Kidney capillary endothelial cell (primary cell): ENCODE results near the gene KANSL1L.
A peak's percentile ranks its signal among the peaks of the same experiment; 100 is the strongest.
"Not testable (repeated sequence)": the region's sequence is repeated elsewhere in the genome, so short reads cannot be mapped to it uniquely, and the experiment has no call there.

Experiments
- DNase-seq: peaks from one replicate; pipeline ENCODE4 v3.0.0-alpha.2; 2018; ENCODE audit warnings: low spot score

Gene KANSL1L

DNA sequence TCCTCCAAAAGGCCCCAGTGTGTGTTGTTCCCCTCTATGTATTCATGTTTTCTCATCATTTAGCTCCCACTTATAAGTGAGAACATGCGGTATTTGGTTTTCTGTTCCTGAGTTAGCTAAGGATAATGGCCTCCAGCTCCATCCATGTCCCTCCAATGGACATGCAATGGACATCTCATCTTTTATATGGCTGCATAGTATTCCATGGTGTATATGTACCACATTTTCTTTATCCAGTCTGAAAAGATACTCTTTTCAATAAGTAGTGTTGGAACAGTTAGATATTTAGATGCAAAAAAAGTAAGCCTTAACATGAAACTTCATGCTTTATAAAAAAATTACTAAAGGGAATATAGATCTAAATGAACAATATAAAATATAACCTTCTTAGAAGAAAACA lies 5.9 kb upstream of the KANSL1L start:
- DNase-seq, result not testable (repeated sequence)

DNA sequence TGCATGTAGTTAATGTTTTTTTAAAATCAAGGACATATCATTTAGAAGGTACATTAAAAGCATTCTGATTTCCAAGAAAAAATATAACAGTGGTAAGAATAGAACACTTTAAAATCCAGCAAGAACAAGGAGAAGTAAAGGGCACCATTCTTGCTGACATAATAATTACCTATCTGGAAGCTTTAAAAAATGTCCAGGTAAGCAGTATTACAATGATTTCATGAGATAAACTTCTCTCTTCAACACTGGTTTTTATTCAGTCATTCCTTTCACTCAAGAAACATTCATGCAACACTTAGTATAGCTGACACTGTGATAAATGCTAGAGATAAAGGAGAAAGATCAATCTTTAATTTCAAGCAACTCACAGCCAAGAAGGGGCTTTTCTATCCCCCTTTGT lies 2.9 kb upstream of the KANSL1L start:
- no peak for DNase-seq

DNA sequence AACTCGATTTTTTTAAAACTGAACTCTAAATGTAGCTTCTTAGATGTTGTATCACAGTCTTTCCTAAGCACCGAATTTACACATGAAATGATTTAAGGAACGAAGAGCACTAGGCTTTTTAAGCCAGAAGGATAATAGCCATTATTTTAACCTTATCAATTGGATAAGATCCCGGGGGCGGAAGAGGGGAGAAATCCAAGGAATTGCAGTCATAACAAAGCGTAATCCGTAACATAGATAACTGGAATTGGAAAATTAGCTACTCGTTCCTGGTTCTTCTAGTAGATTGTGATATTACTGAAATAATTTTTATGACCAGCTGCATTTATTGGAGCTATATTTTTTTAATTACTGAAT lies 988 bp upstream of the KANSL1L start:
- DNase-seq, result no peak

DNA sequence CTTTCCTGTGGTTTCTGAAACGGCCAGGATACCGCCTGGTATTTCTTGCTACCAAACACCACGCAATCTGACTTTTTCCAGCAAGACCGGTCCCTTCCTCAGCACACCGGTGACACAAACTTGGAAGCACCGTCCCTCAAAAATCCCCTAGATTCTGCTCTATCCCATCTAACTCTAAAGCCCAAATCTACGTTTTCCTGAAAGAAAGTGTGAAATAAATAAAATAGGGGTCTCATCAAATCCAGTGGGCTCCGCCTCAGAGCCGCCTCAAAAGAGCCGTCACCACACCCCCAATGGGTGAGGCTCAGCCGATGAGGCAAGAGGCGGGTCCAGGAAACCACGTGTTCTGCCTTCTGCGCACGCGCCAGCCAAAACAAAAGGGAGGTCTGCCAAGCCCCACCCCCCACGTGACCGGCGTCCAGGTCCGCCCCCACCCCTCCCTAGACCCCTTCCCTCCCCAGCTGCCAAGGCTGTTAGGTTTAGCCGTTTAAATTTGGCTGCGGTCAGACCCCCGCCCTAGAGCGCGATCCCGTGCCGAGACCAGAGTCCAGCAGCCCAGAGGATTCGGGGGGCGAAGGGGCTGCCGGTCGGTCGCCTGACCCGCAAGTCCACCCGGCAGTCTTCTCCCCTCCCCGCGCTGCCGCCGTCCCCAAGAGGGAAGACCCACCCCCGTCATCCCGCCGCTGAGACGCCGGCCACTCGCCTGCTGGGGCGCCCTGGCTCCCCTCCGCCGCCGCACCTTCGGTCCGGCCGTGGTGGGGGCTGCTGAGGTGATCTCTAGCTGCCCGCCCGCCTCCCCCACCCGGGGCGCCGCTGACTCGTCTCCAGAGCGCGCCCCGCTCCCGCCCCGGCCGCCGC lies 534 bp downstream of the KANSL1L start:
- DNase-seq, result peak; percentile 95

DNA sequence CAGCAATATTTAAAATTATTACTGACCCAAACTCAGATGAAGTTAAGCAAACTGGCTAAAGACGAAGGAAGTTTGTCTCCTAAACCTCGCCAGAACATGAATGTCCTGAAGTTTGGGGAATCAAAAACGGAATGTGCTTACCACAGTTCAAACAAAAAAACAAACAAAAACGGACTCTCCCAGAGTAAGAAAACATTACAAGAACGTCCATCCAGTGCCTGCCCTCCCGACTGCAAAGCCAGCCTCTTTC lies 1.1 kb downstream of the KANSL1L start:
- no peak for DNase-seq

DNA sequence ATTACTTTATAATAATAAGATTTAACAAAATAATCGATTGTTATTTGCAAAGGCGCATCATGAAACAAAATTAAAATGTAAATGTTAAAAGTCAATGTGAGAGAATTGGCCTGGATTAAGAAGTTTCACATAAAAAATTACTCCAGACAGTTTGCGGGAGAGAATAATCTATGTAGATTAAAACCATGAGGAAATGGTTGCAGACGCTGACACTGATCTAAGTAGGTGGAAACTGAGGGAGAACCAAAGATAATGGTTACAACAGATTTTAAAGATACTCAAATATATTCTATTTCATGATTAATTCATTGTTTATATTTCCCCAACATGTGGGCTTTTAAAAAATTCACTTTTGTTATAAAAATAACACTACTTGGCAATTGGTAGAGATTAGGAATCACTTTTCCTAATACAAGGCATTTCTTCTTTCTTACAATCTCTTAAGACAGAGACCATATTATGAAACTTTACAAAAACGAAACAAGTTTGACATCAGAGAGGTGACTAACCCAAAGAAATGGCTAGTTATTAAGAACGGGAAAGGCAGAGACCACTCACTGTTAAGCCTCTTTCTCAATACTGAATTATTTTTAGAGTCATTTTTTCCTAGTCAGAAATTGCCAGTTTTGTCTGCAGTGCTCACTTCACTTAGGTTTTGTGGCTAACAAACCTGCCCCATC lies 1.6 kb downstream of the KANSL1L start:
- DNase-seq, result peak; percentile 52

DNA sequence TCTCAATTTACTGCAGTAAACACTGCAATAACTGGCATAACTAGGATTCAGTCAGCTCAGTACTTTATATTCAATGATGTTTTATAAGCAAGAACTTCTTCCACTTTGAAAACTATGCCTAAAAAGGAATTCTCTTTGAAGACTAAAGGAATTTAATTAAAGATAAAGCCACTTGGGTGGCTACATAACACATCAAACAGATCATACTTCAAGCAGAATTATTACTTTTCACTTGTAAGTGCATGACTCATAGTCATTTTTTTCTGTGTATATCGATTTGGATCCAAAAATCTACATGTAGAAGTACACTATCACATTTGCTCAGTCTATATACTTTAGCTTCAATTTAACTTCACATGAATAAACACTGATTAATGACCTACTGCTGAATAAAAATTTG lies 4.0 kb downstream of the KANSL1L start:
- DNase-seq, result no peak

DNA sequence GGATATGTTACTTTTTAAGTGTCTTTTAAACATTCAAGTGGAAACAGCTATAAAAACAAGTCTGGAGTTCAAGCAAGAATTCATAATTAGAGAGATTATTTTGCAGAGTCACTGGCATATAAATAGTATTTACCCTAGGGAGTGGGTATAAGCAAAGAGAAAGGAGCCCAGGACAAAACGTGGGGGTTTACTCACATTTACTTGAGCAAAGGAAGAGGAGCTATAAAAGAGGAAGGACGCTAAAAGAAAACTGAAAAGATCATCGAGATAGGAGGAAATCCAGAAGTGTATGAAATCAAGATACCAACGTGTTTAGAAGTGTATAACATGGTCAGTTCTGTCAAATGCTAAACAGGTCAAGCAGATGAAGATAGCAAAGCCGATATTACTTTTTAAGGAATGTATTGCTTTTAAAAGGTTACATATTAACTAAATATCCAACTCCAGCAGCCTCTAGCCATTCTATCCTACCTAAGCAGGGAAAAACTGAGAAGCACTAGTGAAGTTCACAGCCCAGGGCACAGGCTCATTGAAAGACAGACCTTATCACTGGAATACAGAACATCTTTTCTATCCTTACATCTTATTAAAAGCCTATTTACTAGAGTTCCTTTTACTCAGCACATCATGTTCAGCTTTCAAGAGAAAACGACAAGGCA lies 8.6 kb downstream of the KANSL1L start:
- no peak for DNase-seq

DNA sequence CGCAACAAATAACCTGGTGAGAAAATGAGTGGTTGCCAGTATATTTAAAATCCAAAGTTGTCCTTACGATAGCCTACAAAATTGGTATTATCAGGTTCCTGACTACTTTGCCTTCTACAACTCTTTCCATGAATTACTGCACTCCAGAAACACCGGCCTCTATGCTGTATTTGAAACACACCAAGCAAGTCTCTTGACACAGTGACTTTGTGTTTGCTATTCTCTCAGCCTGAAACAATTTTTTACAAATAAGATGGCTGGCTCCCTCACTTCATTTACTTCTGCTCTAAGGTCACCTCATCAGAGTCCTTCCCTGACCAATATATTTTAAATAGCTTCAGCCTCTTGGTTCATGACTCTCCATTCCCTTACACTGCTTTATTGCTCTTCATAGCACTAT lies 12.2 kb downstream of the KANSL1L start:
- no peak for DNase-seq

DNA sequence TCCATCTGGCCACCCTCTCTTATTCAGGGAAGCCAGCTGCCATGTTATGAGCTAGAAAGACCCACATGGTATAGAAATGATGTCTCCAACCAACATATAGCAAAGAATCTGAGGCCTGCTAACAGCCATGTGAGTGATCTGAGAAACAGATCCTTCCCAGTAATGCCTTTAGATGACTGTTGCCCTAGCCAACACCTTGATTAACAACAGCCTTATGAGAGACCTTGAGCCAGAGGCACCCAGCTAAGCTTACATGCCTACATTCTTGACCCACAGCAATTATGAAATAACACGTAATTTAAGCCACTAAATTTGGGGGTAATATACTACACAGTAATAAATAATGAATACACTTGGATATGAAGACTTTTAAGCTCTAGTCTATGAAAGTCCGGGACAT lies 13.0 kb downstream of the KANSL1L start:
- no peak for DNase-seq

DNA sequence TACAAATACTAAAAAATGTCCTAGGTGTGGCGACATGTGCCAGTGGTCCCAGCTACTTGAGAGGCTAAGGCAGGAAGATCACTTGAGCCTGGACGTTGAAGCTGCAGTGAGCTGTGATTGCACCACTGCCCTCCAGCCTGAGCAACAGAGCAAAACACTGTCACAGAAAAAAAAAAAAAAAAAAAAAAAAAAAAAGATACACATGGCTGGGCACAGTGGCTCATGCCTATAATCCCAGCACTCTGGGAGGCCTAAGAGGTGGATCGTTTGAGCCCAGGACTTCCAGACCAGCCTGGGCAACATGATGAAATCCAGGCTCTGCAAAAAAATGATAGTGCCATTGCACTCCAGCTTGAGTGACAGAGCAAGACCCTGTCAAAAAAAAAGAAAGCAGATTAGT lies 13.7 kb downstream of the KANSL1L start:
- DNase-seq, result no peak

DNA sequence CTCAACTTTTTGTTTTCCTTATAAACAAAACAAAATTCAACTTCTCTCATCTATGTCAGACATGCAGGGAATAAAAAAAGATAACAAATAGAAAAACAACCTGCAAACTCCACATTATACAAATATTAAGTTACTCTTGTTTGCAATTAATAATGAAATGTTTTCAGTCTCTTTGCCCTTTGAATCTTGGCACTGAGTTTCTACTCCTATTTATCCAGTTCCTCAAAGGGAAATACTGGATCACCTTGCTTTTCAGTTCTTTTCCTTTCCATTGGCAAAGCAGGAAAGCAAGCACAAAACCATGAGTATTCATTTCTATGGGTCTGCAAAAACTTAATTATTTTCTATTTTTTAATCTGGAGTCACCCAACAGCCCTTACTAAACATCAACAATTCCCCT lies 23.6 kb downstream of the KANSL1L start:
- DNase-seq, result no peak

DNA sequence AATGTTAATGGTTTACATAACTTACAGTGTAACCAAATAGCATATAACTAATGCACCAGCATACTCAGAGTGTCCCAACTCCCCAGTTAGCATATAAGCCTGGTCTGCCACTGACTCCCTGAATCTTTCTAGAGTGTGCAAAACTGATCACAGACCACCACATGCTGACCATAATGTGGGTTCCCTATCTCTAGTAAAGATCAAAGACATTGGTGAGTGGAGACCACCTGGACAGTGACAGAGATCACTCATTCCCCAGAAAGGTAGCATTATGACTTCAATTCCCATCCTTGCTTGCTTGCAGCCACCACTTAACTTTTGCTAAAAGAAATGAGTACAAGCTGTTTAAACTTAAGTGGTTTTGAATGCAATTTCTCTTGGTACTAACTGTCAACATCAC lies 39.0 kb downstream of the KANSL1L start:
- DNase-seq, result no peak

DNA sequence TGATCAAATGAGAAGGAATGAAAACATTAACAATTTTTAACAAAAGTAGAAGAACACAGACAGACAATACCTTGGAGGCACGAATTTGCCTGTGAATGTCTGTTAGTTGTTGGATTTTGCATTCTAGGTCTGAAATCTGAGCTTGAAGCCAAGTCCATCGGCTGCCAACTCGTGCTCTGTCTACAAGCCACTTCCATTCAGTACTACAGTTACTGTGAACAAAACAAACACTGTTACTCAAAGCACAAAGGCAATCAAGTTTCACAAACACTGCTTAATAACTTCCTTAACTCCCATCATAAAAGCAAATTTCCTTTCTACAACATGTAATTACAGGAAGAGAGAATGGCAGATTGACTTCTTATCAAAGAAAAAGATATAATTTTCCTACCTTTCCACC lies 42.2 kb downstream of the KANSL1L start:
- no peak for DNase-seq

DNA sequence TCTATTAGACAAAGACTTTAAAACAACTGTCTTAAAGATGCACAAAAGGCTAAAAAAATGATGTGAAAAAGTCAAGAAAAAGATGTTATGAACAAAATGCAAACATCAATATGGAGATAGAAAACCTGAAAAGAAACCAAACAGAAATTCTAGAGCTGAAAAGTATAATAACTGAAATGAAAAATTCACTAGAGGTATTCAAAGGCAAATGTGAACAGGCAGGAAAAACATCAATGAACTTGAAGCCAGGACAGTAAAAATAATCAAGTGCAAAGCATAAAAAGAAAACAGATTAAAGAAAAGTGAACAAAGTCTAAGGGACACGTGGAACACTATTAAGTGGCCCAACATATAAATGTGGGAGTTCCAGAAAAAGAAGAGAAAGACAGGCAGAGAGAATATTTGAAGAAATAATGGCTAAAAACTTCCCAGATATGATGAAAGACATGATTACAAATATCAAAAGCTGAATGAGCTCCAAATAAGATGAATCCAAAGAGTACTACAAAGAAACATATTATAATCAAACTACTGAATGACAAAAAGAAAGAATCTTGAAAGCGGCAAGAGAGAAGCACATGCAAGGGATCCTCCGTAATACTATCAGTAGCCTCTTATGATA lies 57.5 kb downstream of the KANSL1L start:
- DNase-seq, result no peak

DNA sequence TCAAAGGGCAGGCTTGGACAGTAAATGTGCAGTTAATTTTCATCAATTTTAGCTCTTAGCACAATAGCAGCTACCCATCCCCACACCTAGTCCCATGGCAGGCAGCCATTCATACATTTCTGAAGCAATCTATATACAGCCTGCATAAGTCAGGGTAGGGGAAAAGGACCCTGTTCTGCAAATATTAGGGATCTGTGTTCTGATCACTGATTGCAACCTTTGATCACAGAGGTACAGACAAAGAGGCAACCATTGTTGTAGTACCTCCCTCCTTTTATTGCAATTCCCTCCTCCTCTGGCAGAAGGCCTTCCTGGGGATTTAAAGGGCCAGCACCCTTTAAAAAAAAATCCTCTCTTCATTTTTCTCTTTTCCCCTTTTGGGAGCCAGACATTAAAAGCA lies 58.3 kb downstream of the KANSL1L start:
- DNase-seq, result no peak

DNA sequence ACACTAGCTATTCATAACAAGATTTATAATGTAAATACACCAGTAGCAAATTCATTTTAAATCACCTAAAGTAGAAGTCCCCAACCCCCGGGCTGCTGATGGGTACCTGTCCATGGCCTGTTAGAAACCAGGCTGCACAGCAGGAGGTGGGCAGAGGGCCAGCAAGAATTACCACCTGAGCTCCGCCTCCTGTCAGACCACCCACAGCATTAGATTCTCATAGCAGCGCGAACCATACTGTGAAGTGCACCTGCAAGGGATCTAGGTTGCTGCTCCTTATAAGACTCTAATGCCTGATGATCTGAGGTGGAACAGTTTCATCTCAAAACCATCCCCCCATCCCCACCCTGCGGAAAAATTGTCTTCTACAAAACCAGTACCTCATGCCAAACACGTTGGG lies 71.3 kb downstream of the KANSL1L start:
- no peak for DNase-seq

DNA sequence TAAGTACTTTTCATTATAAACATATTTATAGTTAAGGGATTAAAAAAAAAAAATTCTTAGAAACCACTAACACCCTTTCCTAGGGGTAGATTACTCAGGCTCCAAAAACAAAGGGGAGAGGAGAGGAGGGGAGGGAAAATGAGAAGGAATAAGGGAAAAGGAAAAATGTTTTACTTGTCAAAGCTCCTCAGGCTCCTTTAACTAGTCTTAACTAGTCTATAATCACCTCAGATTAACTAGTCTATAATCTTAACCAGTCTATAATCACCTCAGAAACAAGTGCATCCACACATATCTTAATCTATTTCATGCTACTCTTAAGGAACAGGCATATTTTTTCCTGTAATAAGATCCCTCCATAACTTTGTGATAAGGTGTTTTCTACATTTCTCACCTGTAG lies 76.4 kb downstream of the KANSL1L start:
- DNase-seq, result no peak

DNA sequence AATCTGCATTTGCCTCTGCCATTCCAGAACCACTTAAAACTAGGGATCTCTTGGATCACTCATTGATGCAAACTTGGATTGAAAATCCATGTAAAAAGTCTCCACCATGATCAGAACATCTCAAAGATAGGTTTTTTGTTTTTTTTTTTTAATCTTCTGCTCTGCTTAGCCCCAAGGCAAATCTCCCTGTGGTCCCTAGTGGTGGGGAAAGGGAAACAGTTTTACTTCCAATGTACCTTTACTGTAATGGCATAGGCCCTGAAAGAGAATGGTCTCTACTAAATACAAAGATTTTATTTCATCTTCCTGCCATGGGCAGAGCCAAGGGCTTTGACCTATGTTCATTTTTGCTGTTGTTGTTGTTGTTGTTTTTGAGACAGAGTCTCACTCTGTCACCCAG lies 78.4 kb downstream of the KANSL1L start:
- no peak for DNase-seq

DNA sequence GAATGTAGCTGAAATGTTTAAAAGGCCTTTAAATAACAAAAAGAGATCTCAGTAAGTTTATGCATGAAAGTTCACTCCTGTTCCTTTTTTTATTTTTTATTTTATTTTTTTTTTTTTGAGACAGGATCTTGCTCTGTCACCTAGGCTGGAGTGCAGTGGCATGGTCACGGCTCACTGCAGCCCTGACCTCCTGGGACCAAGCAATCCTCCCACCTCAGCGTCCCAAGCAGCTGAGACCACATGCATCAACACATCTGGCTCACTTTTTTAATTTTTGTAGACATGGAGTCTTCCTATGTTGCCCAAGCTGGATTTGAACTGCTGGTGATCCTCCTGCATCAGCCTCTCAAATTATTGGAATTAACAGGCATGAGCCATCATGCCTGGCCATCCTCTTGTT lies 84.3 kb downstream of the KANSL1L start:
- no peak for DNase-seq

DNA sequence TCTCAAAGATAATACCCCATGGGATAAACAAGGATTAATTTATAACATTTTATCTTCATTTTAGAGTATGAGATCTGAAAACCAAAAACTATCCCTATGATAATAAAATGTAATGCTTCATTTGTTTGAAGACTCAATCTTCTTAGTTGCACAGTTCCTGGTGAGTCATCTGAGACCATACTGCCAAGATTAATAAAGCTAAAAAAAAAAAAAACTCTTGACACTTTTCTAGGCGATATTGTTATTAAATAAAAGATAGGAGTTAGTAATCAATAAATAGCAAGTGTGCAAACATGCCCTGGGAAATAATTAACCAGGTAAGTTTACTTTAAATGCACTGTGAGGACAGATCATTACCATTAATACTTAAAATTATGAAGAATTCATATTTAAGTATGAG lies 84.9 kb downstream of the KANSL1L start:
- DNase-seq, result no peak

DNA sequence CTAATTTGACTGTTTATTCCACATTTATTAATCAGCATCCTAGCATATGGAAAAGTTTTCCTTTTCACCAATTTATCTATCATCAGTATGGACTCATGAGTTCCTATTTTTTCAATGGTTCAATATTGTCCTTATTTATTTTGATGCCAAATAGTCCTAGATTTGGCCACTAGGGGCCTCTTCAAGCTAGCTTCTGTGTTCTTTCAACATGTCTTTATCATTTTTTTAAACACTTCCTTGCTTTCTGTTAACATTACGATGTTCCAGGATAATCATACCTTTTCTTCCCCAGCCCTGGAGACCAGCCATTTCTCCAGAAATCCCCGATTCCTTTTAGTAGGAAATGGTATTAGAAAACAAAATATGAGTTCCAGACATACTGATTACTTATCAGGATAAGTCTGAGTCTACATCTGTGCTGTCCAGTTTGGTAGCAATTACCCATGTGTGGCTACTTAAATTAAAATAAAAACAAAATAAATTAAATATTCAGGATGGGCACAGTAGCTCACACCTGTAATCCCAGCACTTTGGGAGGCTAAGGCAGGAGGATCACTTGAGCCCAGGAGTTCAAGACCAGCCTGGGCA lies 98.2 kb downstream of the KANSL1L start:
- DNase-seq, result peak; percentile 40

DNA sequence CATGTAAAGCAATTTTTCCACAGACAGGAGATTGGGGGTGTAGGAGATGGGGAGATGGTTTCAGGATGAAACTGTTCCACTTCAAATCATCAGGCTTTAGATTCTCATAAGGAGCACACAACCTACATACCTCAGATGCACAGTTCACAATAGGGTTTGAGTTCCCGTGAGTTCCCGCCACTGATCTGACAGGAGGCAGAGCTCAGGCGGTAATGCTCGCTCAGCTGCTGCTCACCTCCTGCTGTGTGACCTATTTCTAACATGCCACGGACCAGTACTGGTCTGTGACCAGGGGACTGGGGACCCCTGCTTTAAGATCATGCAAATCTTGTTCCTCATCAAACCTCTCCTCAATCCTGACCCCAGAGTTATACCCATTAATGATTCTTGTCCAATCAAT lies 98.7 kb downstream of the KANSL1L start:
- no peak for DNase-seq
